GM10248 (cell line): ENCODE measurements around the gene DDX54.
"Not testable (repeated sequence)": the region's sequence is repeated elsewhere in the genome, so short reads cannot be mapped to it uniquely, and the experiment has no call there.

Experiments used
- CTCF ChIA-PET: fragments of 300-600 bp; sonication (Branson Sonifier 250); formaldehyde crosslinking; extraction: SDS; loops from one replicate; lab custom pipeline; 2021; ENCODE audit warnings: antibody characterized with exemption; lab: Yijun Ruan, JAX
- POLR2A ChIA-PET: fragments of 350-650 bp; sonication (Branson Sonifier 250); formaldehyde crosslinking; extraction: SDS; loops from one replicate; lab custom pipeline; 2020; ENCODE audit warnings: antibody characterized with exemption; lab: Yijun Ruan, JAX
- DNase-seq: peaks from one replicate; pipeline ENCODE4 v3.0.0; 2012; ENCODE audit errors: extremely low spot score
- CTCF ChIP-seq: IDR thresholded peaks from 2 replicates; pipeline ENCODE4 v1.5.1; 2012; ENCODE audit warnings: mild to moderate bottlenecking, low read depth; ENCODE audit errors: extremely low read depth, missing control alignments, control extremely low read depth

DDX54 gene

GRCh38 chr12:113216027-113216426 is 30.7 kb upstream of the DDX54 start:
- CTCF ChIA-PET = no interaction called here
- POLR2A ChIA-PET = no interaction called here
- DNase-seq = no peak
- no peak for TF ChIP-seq CTCF

- no peak for DNase-seq
- CTCF ChIA-PET = no interaction called here
- POLR2A ChIA-PET = no interaction called here
- TF ChIP-seq CTCF = no peak
These were observed 29.7 kb upstream of the DDX54 start for GRCh38 chr12:113214895-113215400.

- ChIA-PET POLR2A (interaction anchor here (2.1 kb wide), 1 partner anchor 10 kb away, joined by 8 read pairs; the partner anchor contains the start of gene TPCN1), CTCF (interaction anchor here (0.8 kb wide), 1 partner anchor 16 kb away, joined by 3 read pairs; no protein-coding TSS in a partner anchor)
- no peak for TF ChIP-seq CTCF
- no peak for DNase-seq
These were observed 25.9 kb upstream of the DDX54 start for GRCh38 chr12:113211160-113211559.

GRCh38 chr12:113208041-113208934 is 23.0 kb upstream of the DDX54 start:
- ChIA-PET CTCF (interaction anchor here (1.0 to 1.9 kb wide), 5 partner anchors 9 to 19 kb away, joined by 3 to 6 read pairs (median 4); no protein-coding TSS in a partner anchor), POLR2A (interaction anchor here (2.5 kb wide), 1 partner anchor 14 kb away, joined by 25 read pairs; the partner anchor contains the start of gene TPCN1)
- DNase-seq = peak; percentile 84
- TF ChIP-seq CTCF = no peak

- POLR2A ChIA-PET = interaction anchor here (2.5 kb wide), 1 partner anchor 15 kb away, joined by 25 read pairs; the partner anchor contains the start of gene TPCN1
- no peak for DNase-seq
These were observed 22.3 kb upstream of the DDX54 start for GRCh38 chr12:113207613-113208040.

GRCh38 chr12:113206802-113207201 is 21.5 kb upstream of the DDX54 start:
- DNase-seq = not testable (repeated sequence)
- ChIA-PET POLR2A (interaction anchor here (2.5 kb wide), 1 partner anchor 16 kb away, joined by 25 read pairs; the partner anchor contains the start of gene TPCN1), CTCF (interaction anchor here (1.0 to 1.2 kb wide), 2 partner anchors 12 to 16 kb away, joined by 3 to 4 read pairs; no protein-coding TSS in a partner anchor)

More at GRCh38 chr12:113207613-113208040, 22.3 kb upstream of the DDX54 start:
- TF ChIP-seq CTCF = no peak
- CTCF ChIA-PET = interaction anchor here (1.0 to 1.9 kb wide), 4 partner anchors 10 to 15 kb away, joined by 4 to 6 read pairs (median 4); no protein-coding TSS in a partner anchor
